KMS-11 (cell line): ENCODE measurements around the gene DNAAF9.

Experiments
- H2AFZ ChIP-seq: fragments of 200-600 bp; sonication (generic); 2 replicates; pipeline ENCODE4 v1.6.1; 2016; ENCODE audit warnings: antibody characterized with exemption, mixed run types, low read depth
- H3K27ac ChIP-seq: fragments of 200-600 bp; sonication (generic); 2 replicates; pipeline ENCODE4 v1.6.1; 2016; ENCODE audit warnings: mild to moderate bottlenecking, mixed run types
- H3K27me3 ChIP-seq: fragments of 200-600 bp; sonication (generic); 2 replicates; pipeline ENCODE4 v1.6.1; 2017; ENCODE audit warnings: mild to moderate bottlenecking, low read depth, mixed run types, moderate library complexity; ENCODE audit not compliant: insufficient read depth
- H3K36me3 ChIP-seq: fragments of 200-600 bp; sonication (generic); 2 replicates; pipeline ENCODE4 v1.6.1; 2017; ENCODE audit warnings: mild to moderate bottlenecking, mixed run types; ENCODE audit not compliant: insufficient read depth
- H3K4me1 ChIP-seq: fragments of 200-600 bp; sonication (generic); 2 replicates; pipeline ENCODE4 v1.6.1; 2016; ENCODE audit warnings: mild to moderate bottlenecking, low read depth, mixed run types; ENCODE audit not compliant: poor library complexity, severe bottlenecking
- H3K4me2 ChIP-seq: fragments of 200-600 bp; sonication (generic); 2 replicates; pipeline ENCODE4 v1.7.0; 2016; ENCODE audit warnings: mild to moderate bottlenecking, mixed run types
- H3K4me3 ChIP-seq: fragments of 200-600 bp; sonication (generic); IDR thresholded peaks from 2 replicates; pipeline ENCODE4 v1.6.1; 2017; ENCODE audit warnings: low read depth, low read length, mixed read lengths; ENCODE audit not compliant: insufficient read depth
- H3K79me2 ChIP-seq: fragments of 200-600 bp; sonication (generic); 2 replicates; pipeline ENCODE4 v1.6.1; 2016; ENCODE audit warnings: low read depth, mixed run types; ENCODE audit not compliant: insufficient read depth
- H3K9ac ChIP-seq: fragments of 200-600 bp; sonication (generic); 2 replicates; pipeline ENCODE4 v1.6.1; 2016; ENCODE audit warnings: mild to moderate bottlenecking, mixed run types
- H4K20me1 ChIP-seq: fragments of 200-600 bp; sonication (generic); 2 replicates; pipeline ENCODE4 v1.6.1; 2016; ENCODE audit warnings: mild to moderate bottlenecking, mixed run types; ENCODE audit not compliant: insufficient read depth
- CTCF ChIP-seq: fragments of 200-600 bp; sonication (generic); conservative IDR thresholded peaks from 2 replicates; pipeline ENCODE4 v1.6.1; 2017; ENCODE audit warnings: low read depth, mild to moderate bottlenecking, antibody characterized with exemption, low read length, moderate library complexity, mixed read lengths

Gene DNAAF9

GRCh38 chr20:3405696-3406358 lies 1.6 kb downstream of the DNAAF9 start:
- no peaks in the 10 kb centered on the region for H3K36me3 ChIP-seq
- H3K4me1 ChIP-seq: no peaks in the 10 kb centered on the region
- H2AFZ ChIP-seq: no peak overlapping the region
- H3K79me2 ChIP-seq: no peaks in the 10 kb centered on the region
- no peaks in the 10 kb centered on the region for H4K20me1 ChIP-seq
- H3K27ac ChIP-seq: no peak overlapping the region
- no peaks in the 10 kb centered on the region for H3K27me3 ChIP-seq
- no peak overlapping the region for H3K4me3 ChIP-seq
- no peak overlapping the region for H3K9ac ChIP-seq
- no peak overlapping the region for H3K4me2 ChIP-seq
- TF ChIP-seq CTCF: no peak

GRCh38 chr20:3405139-3405538 lies 2.3 kb downstream of the DNAAF9 start:
- Histone ChIP-seq H4K20me1 (no peaks in the 10 kb centered on the region), H3K9ac (no peak overlapping the region), H3K27ac (no peak overlapping the region), H2AFZ (no peak overlapping the region), H3K4me3 (no peak overlapping the region), H3K27me3 (no peaks in the 10 kb centered on the region), H3K4me2 (no peak overlapping the region), H3K79me2 (no peaks in the 10 kb centered on the region), H3K4me1 (no peaks in the 10 kb centered on the region), H3K36me3 (no peaks in the 10 kb centered on the region)
- TF ChIP-seq CTCF: no peak

- Histone ChIP-seq H3K27me3 (no peaks in the 10 kb centered on the region), H3K9ac (no peak overlapping the region), H3K4me1 (no peaks in the 10 kb centered on the region), H3K27ac (no peak overlapping the region), H2AFZ (no peak overlapping the region), H3K79me2 (no peaks in the 10 kb centered on the region), H3K4me3 (no peak overlapping the region), H4K20me1 (no peaks in the 10 kb centered on the region), H3K36me3 (no peaks in the 10 kb centered on the region), H3K4me2 (no peak overlapping the region)
- TF ChIP-seq CTCF: no peak
These were observed 3.1 kb downstream of the DNAAF9 start for GRCh38 chr20:3404402-3404801.

- Histone ChIP-seq H3K9ac (no peak overlapping the region), H3K79me2 (no peaks in the 10 kb centered on the region), H2AFZ (no peak overlapping the region), H3K4me2 (no peak overlapping the region), H3K4me3 (no peak overlapping the region), H3K36me3 (no peaks in the 10 kb centered on the region), H3K4me1 (no peaks in the 10 kb centered on the region), H4K20me1 (no peaks in the 10 kb centered on the region), H3K27me3 (no peaks in the 10 kb centered on the region), H3K27ac (no peak overlapping the region)
- no peak for TF ChIP-seq CTCF
These were observed 3.7 kb downstream of the DNAAF9 start for GRCh38 chr20:3403741-3404140.
